Inflammatory macrophage treated with lipopolysaccharide for 1 hour (primary cell): ENCODE results near the gene GRB14.
"Not testable (repeated sequence)": the region's sequence is repeated elsewhere in the genome, so short reads cannot be mapped to it uniquely, and the experiment has no call there.

Experiments used
- DNase-seq, 2 donors: peaks; one replicate each; pipeline ENCODE4 v3.0.0-alpha.2; 2020 to 2022

The GRB14 gene

DNA sequence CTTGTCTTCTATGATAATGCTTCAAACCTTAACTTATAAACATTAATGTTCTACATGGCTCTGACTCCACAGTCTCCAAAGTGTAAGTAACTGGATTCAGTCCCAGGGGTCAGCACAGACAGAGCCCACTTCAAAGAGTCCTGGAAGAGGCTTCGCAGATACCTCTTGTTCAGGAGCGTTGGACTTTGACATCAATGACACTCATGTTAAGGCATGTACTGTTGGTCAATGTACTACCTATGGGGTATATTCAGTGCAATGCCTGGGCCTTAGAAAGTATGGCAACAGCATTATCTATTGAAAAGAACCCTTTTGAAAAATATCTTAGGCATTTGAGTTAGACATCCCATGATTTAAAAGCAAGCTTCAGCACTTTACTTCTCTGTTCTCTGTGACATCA is 143.1 kb downstream of the GRB14 start:
- DNase-seq: no peak

DNA sequence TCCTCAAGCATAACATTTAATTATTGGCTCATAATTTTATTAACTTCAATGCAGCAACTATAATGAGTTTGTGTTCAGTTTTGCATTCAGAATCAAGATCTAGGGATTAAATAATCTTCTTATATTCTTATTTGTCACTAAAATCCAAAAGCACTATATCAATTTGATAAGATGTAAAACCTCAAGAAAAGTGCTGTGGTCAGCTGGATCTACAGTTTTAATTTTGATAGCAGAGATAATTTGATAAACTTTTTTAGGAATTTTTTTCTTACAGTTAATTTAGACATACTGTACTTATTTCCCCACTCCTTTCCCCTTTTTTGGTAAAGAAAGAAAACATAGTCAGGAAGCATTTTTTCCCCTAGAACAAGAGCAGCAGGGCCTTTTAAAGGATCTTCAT is 146.4 kb downstream of the GRB14 start:
- DNase-seq: no peak

DNA sequence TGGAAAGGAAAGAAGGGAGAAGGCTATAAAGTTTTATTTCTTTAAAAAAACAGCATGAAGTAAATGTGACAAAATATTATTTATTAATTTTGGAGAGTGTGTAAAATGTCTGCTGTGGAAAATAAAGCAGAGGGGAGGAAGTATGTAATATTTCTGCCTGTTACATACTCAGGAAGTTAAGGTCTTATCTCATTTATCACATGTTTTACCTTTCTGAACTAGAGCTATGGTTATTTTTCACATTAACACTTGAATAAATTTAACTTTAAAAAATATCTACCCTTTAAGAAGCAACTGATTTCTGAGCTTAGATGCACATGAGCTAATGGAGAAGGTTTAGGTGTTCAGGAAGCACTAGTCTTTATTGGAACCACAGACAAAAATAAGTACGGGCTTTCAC is 148.3 kb downstream of the GRB14 start:
- no peak for DNase-seq

DNA sequence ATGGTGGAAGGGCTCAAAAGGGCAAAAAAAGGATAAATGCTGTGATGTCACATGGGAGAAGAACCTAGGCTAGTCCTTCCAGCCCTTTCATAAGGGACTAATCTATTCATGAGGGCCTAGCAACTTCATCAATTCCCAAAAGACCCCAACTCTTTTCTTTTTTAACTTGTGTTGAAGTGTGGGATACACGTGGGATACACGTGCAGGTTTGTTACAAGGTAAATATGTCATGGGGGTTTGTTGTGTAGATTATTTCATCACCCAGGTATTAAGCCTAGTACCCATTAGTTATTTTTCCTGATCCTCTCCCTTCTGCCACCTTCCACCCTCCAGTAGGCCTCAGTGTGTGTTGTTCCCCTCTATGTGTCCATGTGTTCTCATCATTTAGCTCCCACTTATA is 156.2 kb downstream of the GRB14 start:
- DNase-seq: not testable (repeated sequence)

DNA sequence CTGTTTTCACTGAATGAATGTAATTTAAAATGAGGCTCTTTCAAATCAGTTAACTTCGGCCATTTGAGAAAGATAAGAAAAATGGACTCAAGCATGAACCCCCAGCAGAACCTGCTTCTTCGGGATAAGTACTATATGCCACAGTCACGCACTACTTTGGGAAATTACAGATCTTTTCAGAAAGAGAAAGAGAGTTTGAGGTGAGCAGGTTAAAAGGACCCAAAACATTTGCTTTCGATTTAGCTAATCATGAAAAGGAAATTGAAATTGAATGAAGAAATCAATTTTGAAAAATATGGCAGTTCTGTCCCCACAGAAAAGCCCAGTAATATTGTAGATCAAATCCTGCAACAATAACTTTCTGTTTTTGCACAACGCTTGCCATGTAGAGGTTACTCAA is 156.9 kb downstream of the GRB14 start:
- no peak for DNase-seq

DNA sequence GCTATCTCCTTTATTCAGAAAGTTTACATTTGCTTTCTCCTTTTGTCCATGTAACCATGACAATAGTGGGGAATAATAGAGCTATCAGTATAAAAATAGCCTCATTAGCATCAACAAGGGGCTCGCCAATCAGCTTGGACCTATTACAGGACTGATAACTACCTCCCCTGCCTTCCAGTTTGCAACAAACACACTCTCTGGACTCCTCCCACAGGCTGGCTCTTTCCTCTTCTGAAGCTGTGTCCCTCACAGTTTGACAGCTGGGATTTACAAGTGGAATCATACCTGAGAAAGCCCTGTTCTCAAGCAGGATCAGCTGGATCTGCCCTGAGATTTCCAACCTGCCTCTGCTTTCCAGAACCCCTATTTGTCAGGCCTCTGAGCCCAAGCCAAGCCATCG is 162.5 kb downstream of the GRB14 start:
- no peak for DNase-seq

DNA sequence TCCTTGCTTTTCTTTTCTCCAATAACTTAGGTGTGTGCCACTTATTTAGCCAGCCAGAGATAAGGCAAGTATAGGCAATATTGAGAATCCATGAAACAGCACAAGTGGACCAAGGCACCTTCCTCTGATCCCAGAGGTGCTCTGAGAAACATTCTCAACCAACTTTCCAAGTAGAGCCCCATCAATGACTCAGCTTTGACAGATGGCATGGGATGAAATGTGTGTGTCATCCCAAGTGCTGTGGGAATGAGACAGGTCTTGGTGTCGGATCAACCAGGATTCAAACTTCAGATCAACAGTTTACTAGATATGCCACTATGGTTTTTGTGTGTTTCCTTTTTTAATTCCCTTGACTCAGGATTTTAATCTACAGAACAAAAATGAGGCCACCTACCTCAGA is 164.0 kb downstream of the GRB14 start:
- DNase-seq: no peak

DNA sequence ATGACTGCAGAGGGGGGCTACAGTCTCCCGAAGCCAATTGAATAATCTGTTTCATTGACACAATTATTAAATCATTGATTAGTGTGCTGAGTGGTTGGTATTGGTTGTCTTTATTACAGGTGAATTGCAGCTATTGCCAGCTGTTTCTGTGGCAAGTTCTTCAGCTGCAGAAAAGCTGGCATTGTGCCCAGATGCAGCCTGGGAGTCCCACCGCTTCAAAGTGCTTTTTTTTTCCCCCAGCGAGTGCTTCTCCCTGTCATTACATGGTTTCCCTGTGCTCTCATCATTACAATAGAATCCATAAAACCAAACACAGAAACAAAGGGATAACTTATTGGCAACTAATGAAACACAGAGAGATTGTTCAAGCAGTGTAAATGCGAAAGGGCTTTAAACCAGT is 164.7 kb downstream of the GRB14 start:
- no peak for DNase-seq

DNA sequence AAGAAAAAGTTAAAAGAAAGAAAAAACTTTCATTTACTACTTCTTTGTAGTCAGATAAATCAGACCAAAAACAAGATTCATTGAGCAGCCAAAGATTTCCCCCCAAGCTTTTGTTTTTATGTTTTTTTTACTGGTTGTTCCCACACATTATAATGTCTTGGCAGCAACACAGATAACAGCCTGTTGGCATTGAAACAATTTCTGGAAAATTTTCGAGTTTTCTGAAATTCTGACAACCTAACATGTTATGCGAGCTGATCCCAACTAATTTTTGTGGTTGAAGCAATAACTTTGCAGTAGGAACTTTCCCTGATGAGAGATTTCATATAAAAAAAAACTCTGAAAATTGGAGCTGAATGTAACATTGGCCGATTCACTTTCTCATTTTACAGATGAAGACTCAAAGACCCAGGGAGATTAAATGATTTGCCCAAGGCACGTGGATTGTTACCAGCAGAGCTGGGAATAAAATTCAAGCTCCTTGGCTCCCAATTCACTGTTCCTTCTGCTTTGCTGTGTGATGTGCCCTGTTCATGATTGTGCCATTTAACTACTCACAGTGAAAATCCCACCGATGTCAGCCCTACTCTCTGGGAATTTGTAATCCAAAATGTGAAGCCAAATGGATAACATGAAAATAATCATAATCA is 167.5 kb downstream of the GRB14 start:
- DNase-seq: no peak

DNA sequence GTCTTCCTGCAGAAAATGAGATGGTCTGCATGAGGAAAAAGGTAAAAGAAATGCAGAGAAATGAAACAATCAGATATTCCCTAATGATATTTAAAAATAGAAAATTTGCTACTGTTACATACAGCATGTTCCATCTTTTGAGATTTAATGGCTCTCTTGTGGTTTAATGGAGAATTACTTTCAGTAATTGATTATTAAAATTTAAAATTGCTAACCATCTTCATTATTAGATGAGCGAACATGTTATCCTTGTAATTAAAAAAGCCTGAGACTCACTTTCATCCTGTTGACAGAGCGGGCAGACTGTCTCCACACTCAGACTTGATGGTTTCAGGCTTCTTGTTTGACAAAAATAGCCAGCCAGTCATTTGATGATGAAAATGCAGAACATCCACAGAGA is 171.0 kb downstream of the GRB14 start:
- no peak for DNase-seq

DNA sequence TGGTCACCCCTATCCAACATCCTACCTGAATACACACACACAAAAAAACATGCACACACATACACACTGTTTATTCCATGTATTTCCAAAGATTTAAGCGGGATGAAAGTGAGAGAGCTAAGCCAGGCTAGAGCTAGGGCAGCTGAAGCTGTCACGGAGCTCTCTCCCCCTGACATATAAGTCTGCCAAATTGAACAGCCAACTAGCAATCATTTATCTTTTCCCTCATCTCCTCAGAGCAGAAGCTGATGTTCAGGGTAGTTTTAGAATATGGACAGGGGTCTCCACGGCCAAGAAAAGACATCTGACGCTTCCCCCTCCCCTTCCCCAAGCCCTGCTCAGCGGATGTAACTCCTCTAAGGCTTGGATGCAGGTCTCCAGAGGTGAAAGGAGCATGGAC is 171.6 kb downstream of the GRB14 start:
- DNase-seq: no peak

DNA sequence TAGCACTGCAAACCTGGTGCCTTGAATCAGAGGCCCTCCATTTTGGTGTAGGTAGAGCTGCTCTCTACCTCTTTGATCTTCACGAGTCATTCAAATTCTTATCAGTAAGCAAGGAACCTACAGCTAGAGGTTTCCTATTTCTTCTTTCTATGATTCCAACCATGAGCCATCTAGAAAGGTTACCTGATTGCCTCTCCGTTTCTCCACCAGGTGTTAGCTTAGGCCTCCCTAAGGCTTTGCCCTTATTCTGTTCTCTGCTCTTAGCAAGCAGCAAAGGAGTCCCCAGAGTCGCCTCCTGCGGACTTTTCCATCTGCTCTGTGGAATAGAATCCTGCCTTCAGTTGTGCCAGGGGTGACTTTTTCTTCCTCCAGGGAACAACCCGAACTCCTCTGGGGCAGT is 173.6 kb downstream of the GRB14 start:
- no peak for DNase-seq
